GF-D8 (cell line): ENCODE results near the gene SRSF1.
A peak's percentile ranks its signal among the peaks of the same experiment; 100 is the strongest.
"Not testable (repeated sequence)": the region's sequence is repeated elsewhere in the genome, so short reads cannot be mapped to it uniquely, and the experiment has no call there.

Source experiments
- DNase-seq: peaks from one replicate; lab custom pipeline; 2025; lab: John Stamatoyannopoulos, UW

SRSF1 gene, protein sequence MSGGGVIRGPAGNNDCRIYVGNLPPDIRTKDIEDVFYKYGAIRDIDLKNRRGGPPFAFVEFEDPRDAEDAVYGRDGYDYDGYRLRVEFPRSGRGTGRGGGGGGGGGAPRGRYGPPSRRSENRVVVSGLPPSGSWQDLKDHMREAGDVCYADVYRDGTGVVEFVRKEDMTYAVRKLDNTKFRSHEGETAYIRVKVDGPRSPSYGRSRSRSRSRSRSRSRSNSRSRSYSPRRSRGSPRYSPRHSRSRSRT

DNA sequence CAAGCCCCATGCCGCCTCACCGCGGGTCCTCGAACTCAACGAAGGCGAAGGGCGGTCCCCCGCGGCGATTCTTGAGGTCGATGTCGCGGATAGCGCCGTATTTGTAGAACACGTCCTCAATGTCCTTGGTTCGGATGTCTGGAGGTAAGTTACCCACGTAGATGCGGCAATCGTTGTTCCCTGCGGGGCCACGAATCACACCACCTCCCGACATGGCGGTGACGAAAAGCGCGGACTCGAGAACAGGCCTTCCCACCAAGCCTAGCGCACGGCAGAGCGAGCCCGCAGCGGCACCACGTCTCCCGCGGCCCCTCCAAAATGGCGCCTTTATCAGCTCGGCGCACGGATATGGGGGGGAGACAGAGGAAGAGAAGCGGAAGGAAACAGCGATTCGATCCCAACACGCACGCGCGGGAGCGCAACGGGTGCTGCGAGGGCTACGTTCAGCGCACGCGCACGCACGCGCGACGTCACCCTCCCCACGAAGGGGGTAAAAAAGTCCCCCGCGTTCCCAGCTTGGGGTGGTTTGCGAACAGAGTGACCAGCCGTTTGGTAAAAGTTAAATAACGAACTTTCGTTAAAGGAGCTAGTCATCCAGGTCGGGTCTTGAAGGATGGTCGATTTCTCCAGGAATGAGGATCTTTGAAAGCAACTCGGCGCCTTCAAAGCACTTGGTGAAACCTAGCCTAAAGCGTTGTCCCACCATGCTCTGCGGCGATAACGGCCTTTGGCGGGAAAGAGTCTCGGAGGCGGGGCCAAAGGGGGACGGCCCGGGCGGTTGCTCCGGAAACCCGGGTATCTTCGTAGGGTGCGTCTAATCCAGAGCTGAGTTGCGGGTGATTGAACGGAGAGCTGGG is at the start of gene SRSF1:
TSS of gene SRSF1 (minus strand) at position 323 of the 857 bp plus-strand sequence. CDS start at position 214, 109 bp downstream.
- DNase-seq: peak; percentile 85

DNA sequence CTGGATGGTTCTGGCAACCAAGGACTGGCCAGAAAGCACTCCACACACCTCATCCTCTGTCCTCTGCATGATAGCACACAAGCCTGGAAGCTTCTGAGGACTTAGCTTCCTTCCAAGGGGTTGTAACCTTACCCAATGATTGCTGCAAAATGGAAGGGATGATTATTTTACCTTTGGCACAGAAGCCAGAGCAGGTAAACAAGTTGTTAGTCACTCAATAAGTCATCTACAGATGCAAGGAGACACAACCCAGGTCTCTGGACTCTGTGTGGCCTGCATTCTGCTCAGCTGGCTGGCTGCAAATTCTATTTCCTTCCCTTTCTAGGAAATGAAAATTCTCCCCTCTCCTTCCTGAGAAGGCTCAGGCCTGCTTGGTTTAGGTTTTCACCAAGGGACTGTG is 49.4 kb upstream of the SRSF1 start:
- no peak for DNase-seq

DNA sequence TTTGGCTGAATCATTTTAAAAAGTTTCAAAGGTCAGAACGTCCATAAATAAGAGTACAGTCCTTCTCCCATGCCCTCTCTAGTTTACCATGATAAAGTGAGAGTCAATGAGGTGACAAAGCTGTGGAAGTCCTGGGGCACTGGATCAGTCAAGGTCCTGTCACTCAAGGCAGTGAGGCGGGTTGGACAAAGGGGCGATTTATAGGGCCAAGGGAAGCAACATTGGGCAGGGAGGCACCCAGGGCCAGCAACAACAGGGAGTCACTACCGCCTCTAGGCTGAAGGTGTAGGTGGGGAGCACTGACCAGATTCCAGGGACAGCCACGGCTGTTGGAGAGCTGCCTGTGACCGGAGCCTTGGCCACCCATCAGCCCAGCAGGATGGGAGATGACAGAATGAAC is 47.6 kb upstream of the SRSF1 start:
- no peak for DNase-seq

DNA sequence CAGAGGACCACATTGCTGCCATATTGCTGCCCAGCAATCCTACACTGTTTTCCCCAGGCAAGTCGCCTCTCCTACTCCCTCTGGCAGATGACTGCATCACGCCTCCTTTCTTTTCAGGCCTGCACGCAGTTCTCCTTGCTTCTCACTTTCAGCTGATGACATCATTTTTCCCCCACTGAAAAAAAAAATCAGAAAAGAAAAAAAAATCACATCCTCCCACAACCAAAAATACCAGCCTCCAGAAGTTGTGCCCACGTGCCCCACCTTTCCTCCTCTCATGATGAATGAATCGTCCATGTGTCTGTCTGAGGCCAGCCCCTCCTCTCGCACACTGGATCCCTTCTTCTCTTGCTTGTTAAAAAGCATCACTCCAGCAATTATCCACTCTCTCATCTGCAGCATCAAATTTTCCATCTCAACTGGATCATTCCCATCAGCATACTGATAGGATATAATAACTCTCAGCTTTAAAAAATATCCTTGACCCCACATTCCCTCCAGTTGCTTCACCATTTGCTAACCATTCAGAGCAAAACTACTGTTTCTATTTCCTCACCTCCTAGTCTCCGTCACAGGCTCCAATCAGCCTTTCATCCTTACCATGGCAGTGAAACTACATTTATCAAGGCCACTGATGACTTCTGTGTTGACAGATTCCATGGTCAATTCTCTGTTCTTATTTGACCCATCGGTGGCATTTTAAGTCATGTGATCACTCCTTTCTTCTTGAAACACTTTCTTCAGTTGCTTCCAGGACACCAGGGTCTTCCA is 46.1 kb upstream of the SRSF1 start:
- no peak for DNase-seq

DNA sequence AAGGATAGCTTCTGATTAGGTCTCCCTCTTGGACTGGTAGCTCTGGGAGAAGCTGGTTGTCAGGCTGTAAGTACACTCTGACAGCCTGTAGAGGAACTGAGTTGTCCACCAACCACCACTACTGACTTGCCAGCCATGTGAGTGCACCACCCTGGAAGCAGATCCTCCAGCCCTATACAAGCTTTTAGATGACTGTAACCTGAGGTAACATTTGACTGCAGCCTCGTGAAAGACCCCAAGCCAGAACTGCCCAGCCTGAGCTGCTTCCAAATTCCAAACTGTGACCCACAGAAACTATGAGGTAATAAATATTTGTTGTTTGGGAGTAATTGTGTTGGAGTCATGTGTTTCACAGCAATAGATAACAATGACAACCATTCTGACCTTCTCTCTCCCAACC is 45.4 kb upstream of the SRSF1 start:
- no peak for DNase-seq

DNA sequence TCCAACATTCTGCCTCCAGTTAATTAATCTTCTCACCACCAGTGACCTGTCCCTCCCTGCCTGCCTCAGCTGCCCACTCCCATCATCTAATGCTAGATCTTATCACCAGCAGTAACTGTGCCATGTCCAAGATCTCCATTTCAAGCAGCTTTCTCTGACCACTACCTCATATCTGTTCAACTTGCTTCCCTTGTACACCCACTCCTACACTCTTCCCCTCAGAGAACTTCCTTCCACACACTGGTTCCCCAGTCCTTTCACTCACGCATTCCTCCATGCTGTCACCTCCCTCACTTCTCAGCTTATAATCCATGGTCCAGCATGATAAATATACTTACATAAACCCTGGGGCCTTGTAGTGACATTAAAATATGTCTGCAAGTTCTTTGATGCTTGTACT is 44.4 kb upstream of the SRSF1 start:
- DNase-seq: no peak

DNA sequence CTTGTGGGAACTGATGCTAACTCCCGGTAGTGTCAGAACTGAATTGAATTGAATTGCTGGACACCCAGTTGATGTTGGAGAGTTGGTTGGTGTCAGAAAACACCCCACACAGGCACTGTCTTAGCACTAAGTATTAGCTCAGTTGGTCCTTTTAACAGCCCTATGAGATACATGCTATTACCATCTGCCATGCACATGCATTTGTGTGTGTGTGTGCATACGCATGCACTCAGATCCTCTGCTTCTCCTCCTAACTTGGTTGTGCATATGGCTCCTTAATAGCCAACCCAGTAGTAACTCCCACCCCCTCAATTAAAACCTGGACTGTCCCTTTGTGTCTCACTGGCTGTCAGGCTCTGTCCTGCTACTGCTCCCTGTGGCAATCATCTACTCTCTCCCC is 43.9 kb upstream of the SRSF1 start:
- no peak for DNase-seq

DNA sequence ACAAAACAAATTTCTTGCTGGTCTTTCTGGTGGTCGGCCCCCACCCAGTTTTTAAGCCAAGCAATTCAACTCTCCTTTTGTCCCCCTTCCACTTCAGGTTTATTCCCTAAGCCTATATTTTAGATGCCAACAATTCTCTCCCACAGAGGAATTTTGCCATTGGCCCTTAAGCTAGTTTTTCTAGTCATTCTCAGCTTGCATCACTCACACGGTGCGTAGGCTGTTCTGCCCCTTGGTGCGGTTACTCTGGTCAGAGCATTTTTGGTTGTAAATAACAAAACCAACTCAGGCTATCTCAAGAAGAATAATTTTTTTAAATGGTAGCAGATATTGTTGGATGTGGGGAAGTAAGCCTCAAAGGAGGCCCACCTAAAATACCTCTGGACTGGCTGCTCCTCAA is 42.5 kb upstream of the SRSF1 start:
- no peak for DNase-seq

DNA sequence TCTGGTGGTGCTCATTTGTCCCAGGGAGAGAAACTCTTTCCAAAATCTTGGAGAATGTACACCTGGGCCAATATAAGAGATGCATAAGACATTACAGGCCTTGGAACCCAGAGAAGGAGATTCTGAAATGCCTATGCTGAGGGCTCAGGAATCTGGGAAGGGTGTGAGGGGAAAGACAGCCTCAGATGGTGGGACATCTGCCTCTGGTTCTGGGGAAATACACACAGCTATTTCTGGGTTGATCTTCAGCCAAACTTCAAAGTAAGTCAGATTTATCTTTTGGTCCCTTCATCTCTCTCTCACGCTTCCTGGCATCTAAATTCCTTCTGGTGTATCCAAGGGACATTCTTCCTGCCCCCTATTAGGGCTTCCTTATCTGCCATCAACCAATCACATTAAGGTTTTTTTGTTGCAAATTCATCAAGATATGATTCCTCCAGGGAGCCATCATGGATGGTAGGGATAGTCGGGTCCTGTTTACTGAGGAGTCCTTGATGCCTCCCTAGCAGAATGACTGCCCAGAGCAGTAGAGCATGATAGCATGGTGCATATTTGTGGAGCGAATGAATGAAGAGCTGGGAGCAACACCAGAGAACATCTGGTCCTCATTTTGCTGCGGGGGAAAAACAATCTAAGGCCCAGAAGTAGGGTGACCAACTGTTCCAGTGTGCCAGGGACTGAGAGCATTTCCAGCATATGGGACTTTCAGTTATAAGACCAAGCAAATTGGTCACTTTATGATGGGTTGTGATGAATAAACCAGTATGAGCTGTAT is 40.5 kb upstream of the SRSF1 start:
- DNase-seq: no peak

DNA sequence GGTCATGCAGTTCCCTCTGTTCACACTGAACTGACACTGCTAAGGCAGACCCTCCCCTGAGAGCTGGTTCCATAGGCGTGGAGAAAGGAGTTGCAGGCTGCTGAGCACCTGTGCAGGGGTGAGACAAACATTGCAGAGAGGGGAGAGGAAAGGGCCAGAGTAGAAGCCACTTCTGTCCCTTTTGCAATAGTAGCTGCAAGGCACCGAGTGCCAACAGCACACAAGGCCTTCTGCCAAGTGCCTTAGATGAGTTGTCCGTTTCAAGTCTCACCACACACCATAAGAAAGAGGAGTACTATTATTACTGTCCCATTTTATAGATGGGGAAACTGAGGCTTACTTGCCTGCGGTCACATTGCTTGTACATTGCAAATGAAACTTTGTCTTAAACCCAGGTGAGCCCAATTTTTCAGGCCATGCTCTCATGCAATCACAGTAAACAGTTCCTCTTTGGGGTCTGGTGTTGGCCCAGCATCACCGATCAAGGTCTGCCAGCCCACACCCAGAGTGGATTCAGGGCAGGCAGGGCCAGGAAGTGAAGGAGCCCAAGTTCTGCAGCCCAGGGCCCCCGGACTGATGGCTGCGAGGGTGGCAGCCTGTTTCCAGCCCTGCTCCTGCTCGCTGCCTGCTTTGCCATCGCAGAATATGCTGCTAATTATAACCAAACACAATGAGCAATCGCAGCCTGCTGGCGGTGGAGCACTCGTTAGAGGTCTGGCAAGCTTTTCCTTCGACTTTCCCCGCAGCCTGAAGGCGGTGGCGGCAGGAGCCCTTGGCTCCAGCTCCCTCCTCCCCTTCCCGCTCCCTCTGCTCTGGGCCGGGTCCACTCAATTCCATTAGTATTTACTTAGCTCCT is 39.4 kb upstream of the SRSF1 start:
- no peak for DNase-seq

DNA sequence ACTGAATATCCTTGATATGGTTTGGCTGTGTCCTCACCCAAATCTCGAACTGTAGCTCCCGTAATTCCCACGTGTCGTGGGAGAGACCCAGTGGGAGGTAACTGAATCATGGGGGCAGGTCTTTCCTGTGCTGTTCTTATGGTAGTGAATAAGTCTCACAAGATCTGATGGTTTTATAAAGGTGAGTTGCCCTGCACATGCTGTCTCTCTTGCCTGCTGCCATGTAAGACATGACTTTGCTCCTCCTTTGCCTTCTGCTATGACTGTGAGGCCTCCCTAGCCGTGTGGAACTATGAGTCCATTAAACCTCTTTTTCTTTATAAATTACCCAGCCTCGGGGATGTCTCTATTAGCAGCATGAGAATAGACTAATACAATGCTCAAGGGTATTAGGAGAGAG is 37.2 kb upstream of the SRSF1 start:
- not testable (repeated sequence) for DNase-seq

DNA sequence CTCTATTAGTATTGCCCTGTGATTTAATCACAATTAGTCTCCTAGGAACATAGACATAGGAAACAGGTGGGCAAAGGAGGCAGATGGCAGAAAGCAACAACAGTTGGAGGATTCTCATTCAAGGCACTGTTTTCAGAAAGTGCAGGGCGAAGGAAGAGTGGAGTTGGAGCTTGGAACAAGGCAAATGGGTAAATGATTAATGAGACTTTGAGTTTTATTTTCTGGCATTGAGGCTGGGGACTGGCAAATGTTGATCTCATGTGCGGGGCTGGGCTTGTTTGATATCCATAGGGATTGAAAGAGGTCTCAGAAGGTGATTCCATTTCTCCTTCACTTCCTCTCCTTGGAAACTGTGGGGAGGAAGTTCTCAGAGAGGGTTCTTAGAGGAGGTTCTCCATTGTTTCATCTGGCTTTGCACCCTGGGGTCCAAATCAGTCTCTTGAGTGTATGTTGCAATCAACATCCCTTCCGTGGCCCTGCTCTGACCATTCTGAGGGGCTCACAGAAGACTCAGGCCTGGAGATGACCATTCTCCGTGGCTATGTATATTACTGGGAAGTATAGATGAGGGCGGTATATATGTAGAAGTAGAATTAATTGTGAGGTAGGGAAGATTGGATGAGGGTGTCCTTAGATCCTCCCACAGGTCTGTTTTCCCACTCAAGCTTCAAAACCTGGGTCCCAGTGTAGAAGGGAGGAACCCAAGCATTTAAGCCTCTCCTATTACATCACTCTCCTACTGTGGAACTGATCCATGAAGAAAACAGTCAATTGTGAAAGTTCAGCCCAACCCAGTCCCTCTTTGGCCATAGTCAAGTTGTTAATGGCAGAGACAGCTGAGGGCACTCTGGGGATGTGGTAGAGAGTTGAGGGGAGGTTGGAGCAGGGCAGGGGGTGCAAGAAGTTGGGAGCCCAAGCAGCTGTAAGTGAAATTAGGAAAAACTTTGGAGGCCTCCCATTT is 36.5 kb upstream of the SRSF1 start:
- DNase-seq: no peak

DNA sequence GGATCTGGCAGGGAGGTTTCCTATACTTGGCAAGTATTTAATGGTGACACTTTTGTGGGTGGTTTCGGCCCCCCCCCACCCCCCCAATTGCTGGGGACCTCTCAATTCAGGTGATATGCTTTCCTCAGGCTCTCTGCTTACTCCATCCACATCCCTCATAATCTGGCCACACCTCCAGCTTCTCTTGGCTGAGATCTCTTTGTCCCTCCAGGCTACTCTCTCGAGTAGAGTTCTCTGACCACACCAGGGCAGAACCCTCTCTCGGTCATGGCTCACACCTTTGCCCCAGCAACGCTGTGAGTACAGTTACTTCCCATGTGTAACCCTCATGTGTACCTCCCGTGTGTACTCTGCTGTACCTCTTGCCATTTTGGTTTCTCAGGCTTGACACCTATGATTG is 34.1 kb upstream of the SRSF1 start:
- no peak for DNase-seq

DNA sequence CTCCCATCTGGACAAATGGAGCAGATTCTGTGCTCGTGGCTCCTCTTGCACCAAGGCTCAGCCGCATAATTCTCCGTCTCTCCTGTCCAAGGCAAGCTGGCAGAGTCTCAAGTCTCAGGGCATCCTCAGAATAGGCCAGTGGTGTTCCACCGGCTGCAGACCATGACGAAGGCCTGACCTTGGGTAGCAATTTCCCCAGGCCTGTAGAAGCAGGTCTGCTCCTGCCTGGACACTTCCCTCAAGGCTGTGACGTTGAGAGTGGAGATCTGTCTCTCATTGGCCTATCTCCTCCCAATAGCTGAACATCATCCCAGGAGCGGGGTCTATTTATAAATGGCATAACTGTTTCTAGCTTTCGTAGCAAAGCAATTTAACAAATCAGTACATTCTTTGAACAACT is 33.3 kb upstream of the SRSF1 start:
- no peak for DNase-seq

DNA sequence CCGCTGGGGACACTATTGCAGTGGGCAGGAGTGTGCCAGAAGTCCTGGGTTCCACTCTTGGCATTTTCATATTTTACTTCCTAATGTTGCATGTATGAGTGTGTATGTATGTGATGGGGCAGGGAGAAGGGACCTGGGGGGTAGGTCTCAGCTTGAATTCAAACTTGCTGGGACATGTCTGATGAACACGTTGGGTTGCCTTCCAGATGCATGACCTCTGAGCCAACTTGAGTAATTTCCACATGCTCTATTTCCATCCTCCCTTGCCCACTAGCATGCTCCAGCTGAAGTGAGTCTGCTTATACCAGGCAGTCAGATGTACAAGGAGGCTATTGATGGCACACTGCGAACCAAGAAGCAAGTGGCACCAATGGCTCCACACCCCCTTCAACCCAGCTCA is 32.9 kb upstream of the SRSF1 start:
- no peak for DNase-seq

DNA sequence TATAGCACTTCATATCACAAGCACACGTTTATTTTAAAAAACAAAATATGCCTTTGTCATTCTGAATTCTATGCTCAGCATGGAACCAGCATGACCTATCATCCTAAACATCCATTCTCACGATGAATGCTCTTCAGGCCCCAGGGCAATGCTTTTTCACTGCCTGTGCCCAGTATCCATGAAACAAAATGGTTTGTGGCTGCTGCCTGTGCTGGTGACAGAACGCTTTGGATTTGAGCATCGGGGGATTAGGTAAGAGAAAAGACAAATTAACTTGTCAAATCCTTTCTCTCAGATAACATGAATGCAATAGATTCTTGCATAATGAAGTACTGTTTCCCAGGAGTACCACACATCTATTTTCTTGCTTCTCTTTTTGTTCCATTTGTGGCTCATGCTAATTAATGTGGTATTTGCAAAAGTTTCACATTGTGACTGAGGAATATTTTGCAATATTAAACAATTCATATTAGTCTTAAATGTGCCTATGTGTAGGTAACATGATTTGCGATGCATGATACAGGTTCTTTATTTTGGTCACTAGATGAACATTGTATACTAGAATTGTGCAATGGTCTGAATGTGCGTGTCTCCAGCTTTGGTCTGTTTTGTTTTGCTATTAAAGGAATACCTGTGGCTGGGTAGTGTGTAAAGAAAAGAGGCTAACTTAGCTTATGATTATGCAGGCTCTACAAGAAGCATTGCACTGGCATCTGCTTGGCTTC is 25.8 kb upstream of the SRSF1 start:
- DNase-seq: no peak

DNA sequence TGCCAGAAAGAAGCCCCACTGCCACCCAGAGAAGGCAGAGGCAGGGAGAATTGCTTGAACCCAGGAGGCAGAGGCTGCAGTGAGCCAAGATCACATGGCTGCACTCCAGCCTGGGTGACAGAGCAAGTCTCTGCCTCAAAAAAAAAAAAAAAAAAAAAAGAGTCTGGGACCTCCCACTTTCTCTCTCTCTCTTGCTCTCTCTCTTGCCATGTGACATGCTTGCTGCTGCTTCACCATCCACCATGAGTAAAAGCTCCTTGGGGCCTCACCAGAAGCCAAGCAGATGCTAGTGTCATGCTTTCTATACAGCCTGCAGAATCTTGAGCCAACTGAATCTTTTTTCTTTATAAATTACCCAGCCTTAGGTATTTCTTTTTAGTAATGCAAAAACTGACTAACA is 21.5 kb upstream of the SRSF1 start:
- DNase-seq: no peak

DNA sequence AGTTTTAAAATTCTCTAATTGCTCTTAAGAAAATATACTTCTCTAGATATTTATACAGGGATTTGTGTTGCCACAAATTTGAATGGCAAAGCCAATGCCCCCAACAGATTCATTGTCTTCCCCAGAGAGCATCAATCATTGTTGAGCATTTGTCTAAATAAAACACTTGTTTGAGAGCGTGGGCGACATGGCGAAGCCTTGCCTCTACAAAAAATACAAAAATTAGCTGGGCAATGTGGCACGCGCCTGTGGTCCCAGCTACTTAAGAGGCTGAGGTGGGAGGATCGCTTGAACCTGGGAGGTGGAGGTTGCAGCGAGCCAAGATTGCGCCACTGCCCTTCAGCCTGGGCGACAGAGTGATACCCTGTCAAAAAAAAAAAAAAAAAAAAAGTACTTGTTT is 13.4 kb upstream of the SRSF1 start:
- no peak for DNase-seq

DNA sequence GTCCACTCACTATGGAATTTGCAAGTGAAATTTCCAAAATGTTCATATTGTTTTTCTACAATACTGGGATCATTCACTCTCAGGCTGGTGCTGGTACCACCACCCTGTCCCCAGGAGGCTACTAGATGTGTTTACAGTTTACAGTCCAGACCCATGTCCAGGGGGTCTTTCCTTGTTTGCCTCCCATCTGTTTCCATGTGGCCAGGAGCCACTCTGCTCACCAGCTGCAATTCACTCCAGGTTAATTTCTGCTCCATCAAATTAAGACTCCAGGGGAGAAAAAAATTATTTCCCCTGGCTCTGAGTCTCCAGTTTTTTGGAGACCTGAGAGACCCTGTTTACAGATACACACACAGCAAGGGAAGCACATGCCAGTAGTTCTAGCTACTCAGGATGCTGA is 12.5 kb upstream of the SRSF1 start:
- DNase-seq: no peak
